NB4 (cell line): ENCODE results near the gene ADAMTS13.
A peak's percentile ranks its signal among the peaks of the same experiment; 100 is the strongest.

Source experiments
- DNase-seq: peaks from one replicate; pipeline ENCODE4 v3.0.0; 2010; ENCODE audit warnings: low read depth
- H3K4me3 ChIP-seq: one replicate; pipeline ENCODE4 v1.5.1; 2011; ENCODE audit warnings: mild to moderate bottlenecking, low read depth, low read length, moderate library complexity
- CTCF ChIP-seq: IDR thresholded peaks from one replicate; pipeline ENCODE4 v1.5.1; 2012; ENCODE audit warnings: low read depth, low read length
- MAX ChIP-seq: IDR thresholded peaks from 2 replicates; pipeline ENCODE4 v1.6.1; 2011; ENCODE audit warnings: low read depth, low read length
- MYC ChIP-seq: IDR thresholded peaks from 2 replicates; pipeline ENCODE4 v1.6.1; 2011; ENCODE audit warnings: low read depth, low read length
- POLR2A ChIP-seq: IDR thresholded peaks from 2 replicates; pipeline ENCODE4 v1.6.1; 2011; ENCODE audit warnings: mild to moderate bottlenecking; ENCODE audit not compliant: insufficient read length; ENCODE audit errors: extremely low read depth

ADAMTS13 gene

GRCh38 chr9:133464638-133465037 is 42.5 kb downstream of the ADAMTS13 start:
- TF ChIP-seq MAX (no peak), MYC (no peak), CTCF (no peak), POLR2A (no peak)

GRCh38 chr9:133465984-133466383 is 43.8 kb downstream of the ADAMTS13 start:
- TF ChIP-seq MAX (no peak), POLR2A (no peak), MYC (no peak), CTCF (no peak)
- no peak overlapping the region for H3K4me3 ChIP-seq
- no peak for DNase-seq

More at GRCh38 chr9:133464638-133465037, 42.5 kb downstream of the ADAMTS13 start:
- DNase-seq, result no peak
- H3K4me3 ChIP-seq, result no peak overlapping the region

GRCh38 chr9:133467101-133467500 is 44.9 kb downstream of the ADAMTS13 start:
- no peak overlapping the region for H3K4me3 ChIP-seq
- TF ChIP-seq CTCF, result no peak
- TF ChIP-seq MAX, result no peak
- TF ChIP-seq MYC, result no peak
- TF ChIP-seq POLR2A, result no peak
- no peak for DNase-seq

GRCh38 chr9:133468374-133468773 is 46.2 kb downstream of the ADAMTS13 start:
- TF ChIP-seq CTCF, result no peak
- no peak for TF ChIP-seq MYC
- TF ChIP-seq POLR2A, result no peak
- TF ChIP-seq MAX, result no peak
- no peak overlapping the region for H3K4me3 ChIP-seq
- DNase-seq, result no peak

GRCh38 chr9:133468777-133469421 is 46.7 kb downstream of the ADAMTS13 start:
- no peak for DNase-seq
- TF ChIP-seq MAX (no peak), POLR2A (no peak), MYC (no peak), CTCF (no peak)
- H3K4me3 ChIP-seq, result no peak overlapping the region

GRCh38 chr9:133470427-133470924 is 48.3 kb downstream of the ADAMTS13 start:
- no peak overlapping the region for H3K4me3 ChIP-seq
- TF ChIP-seq MAX, result no peak
- no peak for TF ChIP-seq MYC
- no peak for TF ChIP-seq POLR2A
- no peak for TF ChIP-seq CTCF
- peak; percentile 40 for DNase-seq
